Caco-2 (cell line): ENCODE data around the gene PSME1. TPM values are rescaled to one million over a fixed set of nuclear protein-coding genes. Genes with fewer than 3 reads are reported as not detected.
A peak's percentile ranks its signal among the peaks of the same experiment; 100 is the strongest.

Experiments used
- BruUV-seq: library from RNA; stranded (reverse); fragments of 400-500 nt; replicated peaks from 2 replicates; lab custom pipeline; 2021; lab: Mats Ljungman, UMichigan
- CTCF ChIA-PET: fragments of 300-600 bp; sonication (Branson Sonifier 250); formaldehyde crosslinking; loops from one replicate; lab custom pipeline; 2022; ENCODE audit warnings: antibody characterized with exemption; lab: Charles Lee
- POLR2A ChIA-PET: fragments of 300-600 bp; sonication (Branson Sonifier 250); formaldehyde crosslinking; loops from one replicate; lab custom pipeline; 2022; ENCODE audit warnings: antibody characterized with exemption; lab: Charles Lee
- DNase-seq, 2 experiments: peaks; one replicate each; pipeline versions ENCODE4 v3.0.0 to v3.0.0-alpha.2; 2020 to 2022
- H3K27me3 ChIP-seq: replicated peaks from 2 replicates; pipeline ENCODE4 v1.6.0; 2011; ENCODE audit warnings: low read length; ENCODE audit not compliant: control insufficient read depth, insufficient read depth
- H3K36me3 ChIP-seq: 2 replicates; pipeline ENCODE4 v1.5.1; 2011; ENCODE audit warnings: low read length; ENCODE audit not compliant: control insufficient read depth, insufficient read depth
- H3K4me1 ChIP-seq: fragments of 250-450 bp; sonication (Bioruptor Pico); 2 replicates; pipeline ENCODE4 v1.5.1; 2020; ENCODE audit warnings: mild to moderate bottlenecking
- H3K4me3 ChIP-seq: 2 replicates; pipeline ENCODE4 v1.5.1; 2011; ENCODE audit warnings: low read depth, mild to moderate bottlenecking, control low read depth, low read length
- H3K9me3 ChIP-seq: fragments of 250-450 bp; sonication (Bioruptor Pico); 2 replicates; pipeline ENCODE4 v1.5.1; 2020; ENCODE audit warnings: mild to moderate bottlenecking, moderate library complexity
- H3K27ac Mint-ChIP-seq: one replicate; pipeline ENCODE4 v1.8.0; 2022; ENCODE audit warnings: mixed read lengths; ENCODE audit not compliant: unreplicated experiment
- H3K27me3 Mint-ChIP-seq: one replicate; pipeline ENCODE4 v1.8.0; 2022; ENCODE audit warnings: mixed read lengths; ENCODE audit not compliant: insufficient read depth, unreplicated experiment
- H3K36me3 Mint-ChIP-seq: one replicate; pipeline ENCODE4 v1.8.0; 2022; ENCODE audit warnings: mild to moderate bottlenecking, mixed read lengths; ENCODE audit not compliant: insufficient read depth, unreplicated experiment
- H3K4me1 Mint-ChIP-seq: one replicate; pipeline ENCODE4 v1.8.0; 2022; ENCODE audit warnings: low read depth, mixed read lengths; ENCODE audit not compliant: unreplicated experiment
- H3K4me3 Mint-ChIP-seq: one replicate; pipeline ENCODE4 v1.8.0; 2022; ENCODE audit warnings: mild to moderate bottlenecking, moderate library complexity, mixed read lengths; ENCODE audit not compliant: unreplicated experiment
- H3K9me3 Mint-ChIP-seq: one replicate; pipeline ENCODE4 v1.8.0; 2022; ENCODE audit warnings: mixed read lengths; ENCODE audit not compliant: unreplicated experiment
- intact Hi-C: fragments of 100-400 bp; cut with micrococcal nuclease; formaldehyde crosslinking; loops from one replicate; pipeline ENCODE4 v1.10.0; 2022; ENCODE audit not compliant: unreplicated experiment
- total RNA-seq: library from RNA; stranded (reverse); gene quantifications from 2 replicates; pipeline ENCODE4 v1.2.3, GENCODE V29; 2022
- TF ChIP-seq, protein P1 (sequence below), 2 experiments: fragments of 200-600 bp in 1 of 2; IDR thresholded peaks; 1 replicate in 1 of 2; 2 replicates in 1 of 2; pipeline versions ENCODE4 v1.5.1 to v1.8.0; 2011 to 2022; ENCODE audit warnings: antibody characterized with exemption in 1 of 2, control low read depth in 1 of 2, inconsistent platforms in 1 of 2, low read depth in 1 of 2, low read length in 1 of 2, mild to moderate bottlenecking in 1 of 2, moderate library complexity in 1 of 2; ENCODE audit not compliant: insufficient read depth in 1 of 2, severe bottlenecking in 1 of 2, unreplicated experiment in 1 of 2

Gene PSME1
- total RNA-seq, 1 experiment from 2014 or later = 141 TPM

DNA sequence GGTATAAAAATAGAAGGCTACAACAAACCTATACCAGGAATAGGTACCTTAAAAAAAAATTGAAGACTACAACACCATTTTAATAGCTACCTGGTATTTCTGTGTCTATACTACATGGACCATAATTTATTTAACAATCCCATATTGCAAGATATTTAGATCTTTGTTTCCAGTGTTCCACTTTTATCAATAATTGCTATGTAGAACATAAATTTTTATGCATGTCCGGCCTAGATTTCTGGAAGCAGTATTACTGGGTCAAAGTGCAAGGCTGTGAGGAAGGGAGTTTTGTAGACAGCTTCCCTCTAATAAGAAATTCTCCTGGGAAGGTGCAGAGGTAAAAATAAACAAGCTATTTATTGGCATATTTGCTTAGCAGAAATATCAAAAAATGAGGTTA, 25.5 kb upstream of the PSME1 start:
- Mint-ChIP-seq H3K36me3 (peaks cover 14% of the 10 kb centered on the region), H3K27ac (no peak overlapping the region), H3K27me3 (no peaks in the 10 kb centered on the region), H3K4me1 (peaks cover 5% of the 10 kb centered on the region), H3K9me3 (no peaks in the 10 kb centered on the region), H3K4me3 (no peak overlapping the region)
- H3K9me3 ChIP-seq = no peaks in the 10 kb centered on the region; the same call in 1 of the 2 replicates
- H3K4me3 ChIP-seq = no peak overlapping the region
- H3K36me3 ChIP-seq = no peaks in the 10 kb centered on the region
- H3K4me1 ChIP-seq = peaks cover 8% of the 10 kb centered on the region; the same call in 1 of the 2 replicates
- no peaks in the 10 kb centered on the region for H3K27me3 ChIP-seq
- DNase-seq = no peak
- CTCF ChIA-PET = interaction anchor here (0.7 to 6.7 kb wide), 6 partner anchors 8 to 53 kb away, joined by 3 to 155 read pairs (median 10); partner anchors contain the start of genes PCK2 and PSME2
- POLR2A ChIA-PET = interaction anchor here (1.1 kb wide), 1 partner anchor 52 kb away, joined by 3 read pairs; no protein-coding TSS in a partner anchor
- BruUV-seq = no TSS peak
- intact Hi-C loops = no loop called here
- TF ChIP-seq, protein P1, sequence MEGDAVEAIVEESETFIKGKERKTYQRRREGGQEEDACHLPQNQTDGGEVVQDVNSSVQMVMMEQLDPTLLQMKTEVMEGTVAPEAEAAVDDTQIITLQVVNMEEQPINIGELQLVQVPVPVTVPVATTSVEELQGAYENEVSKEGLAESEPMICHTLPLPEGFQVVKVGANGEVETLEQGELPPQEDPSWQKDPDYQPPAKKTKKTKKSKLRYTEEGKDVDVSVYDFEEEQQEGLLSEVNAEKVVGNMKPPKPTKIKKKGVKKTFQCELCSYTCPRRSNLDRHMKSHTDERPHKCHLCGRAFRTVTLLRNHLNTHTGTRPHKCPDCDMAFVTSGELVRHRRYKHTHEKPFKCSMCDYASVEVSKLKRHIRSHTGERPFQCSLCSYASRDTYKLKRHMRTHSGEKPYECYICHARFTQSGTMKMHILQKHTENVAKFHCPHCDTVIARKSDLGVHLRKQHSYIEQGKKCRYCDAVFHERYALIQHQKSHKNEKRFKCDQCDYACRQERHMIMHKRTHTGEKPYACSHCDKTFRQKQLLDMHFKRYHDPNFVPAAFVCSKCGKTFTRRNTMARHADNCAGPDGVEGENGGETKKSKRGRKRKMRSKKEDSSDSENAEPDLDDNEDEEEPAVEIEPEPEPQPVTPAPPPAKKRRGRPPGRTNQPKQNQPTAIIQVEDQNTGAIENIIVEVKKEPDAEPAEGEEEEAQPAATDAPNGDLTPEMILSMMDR (IDR thresholded peaks at IDR 0.05; ENCODE audit: insufficient read depth in 1 of 2, low read depth in 1 of 2, low read length in 1 of 2, severe bottlenecking in 1 of 2, unreplicated experiment in 1 of 2) = no peak

DNA sequence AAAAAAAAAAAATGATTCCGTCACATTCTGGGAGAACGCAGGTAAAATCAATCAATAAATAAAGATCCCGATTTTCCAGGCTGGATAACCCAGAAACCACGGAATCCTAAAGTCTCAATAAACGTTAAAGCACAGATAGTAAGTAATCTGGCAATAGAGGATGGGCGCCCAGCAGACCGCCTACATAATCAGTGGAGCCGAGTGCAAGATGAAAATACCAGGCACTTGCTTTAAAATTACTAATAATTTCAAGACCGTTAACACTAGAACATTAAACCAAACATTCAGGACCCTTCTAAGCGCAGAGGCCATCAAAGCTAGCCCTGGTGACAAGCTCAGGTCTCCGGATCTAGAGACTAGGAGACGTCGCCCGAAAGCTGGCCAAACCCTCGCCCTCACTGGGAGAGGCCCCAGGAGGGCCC, 22.6 kb upstream of the PSME1 start:
- H3K36me3 Mint-ChIP-seq = peaks cover 26% of the 10 kb centered on the region
- H3K4me1 Mint-ChIP-seq = peaks cover 13% of the 10 kb centered on the region
- TF ChIP-seq, protein P1 (IDR thresholded peaks at IDR 0.05; ENCODE audit: insufficient read depth in 1 of 2, low read depth in 1 of 2, low read length in 1 of 2, severe bottlenecking in 1 of 2, unreplicated experiment in 1 of 2) = no peak
- BruUV-seq = TSS peak; percentile 77
- H3K9me3 ChIP-seq = no peaks in the 10 kb centered on the region
- no peaks in the 10 kb centered on the region for H3K27me3 Mint-ChIP-seq
- no peaks in the 10 kb centered on the region for H3K27me3 ChIP-seq
- H3K4me1 ChIP-seq = peaks cover 8% of the 10 kb centered on the region; the same call in 1 of the 2 replicates
- H3K4me3 ChIP-seq = peak overlapping the region; percentile 77
- intact Hi-C loops = no loop called here
- no peaks in the 10 kb centered on the region for H3K9me3 Mint-ChIP-seq
- H3K36me3 ChIP-seq = peaks cover 2% of the 10 kb centered on the region; the same call in 1 of the 2 replicates
- DNase-seq = no peak
- ChIA-PET POLR2A (interaction anchor here (0.6 to 3.3 kb wide), 8 partner anchors 12 to 792 kb away, joined by 3 to 72 read pairs (median 20); partner anchors contain the start of genes EMC9, PABPN1, PCK2 and PSME1), CTCF (interaction anchor here (0.6 to 3.3 kb wide), 7 partner anchors 20 to 135 kb away, joined by 3 to 26 read pairs (median 17); partner anchors contain the start of genes IRF9, PCK2, PSME1 and PSME2)
- peak overlapping the region; percentile 98 for H3K27ac Mint-ChIP-seq
- peak overlapping the region; percentile 100 for H3K4me3 Mint-ChIP-seq

GRCh38 chr14:24113801-24114531, 22.0 kb upstream of the PSME1 start:
- CTCF ChIA-PET = interaction anchor here (0.6 to 3.3 kb wide), 14 partner anchors 8 to 1045 kb away, joined by 3 to 26 read pairs (median 5); partner anchors contain the start of genes EMC9, IRF9, PCK2 and PSME1
- Histone ChIP-seq H3K27me3 (no peaks in the 10 kb centered on the region), H3K4me3 (peak overlapping the region; percentile 77), H3K36me3 (peaks cover 2% of the 10 kb centered on the region; the same call in 1 of the 2 replicates), H3K9me3 (no peaks in the 10 kb centered on the region), H3K4me1 (peaks cover 3% of the 10 kb centered on the region; the same call in 1 of the 2 replicates)
- Mint-ChIP-seq H3K4me1 (peaks cover 13% of the 10 kb centered on the region), H3K4me3 (peak overlapping the region; percentile 100), H3K27ac (peak overlapping the region; percentile 98), H3K27me3 (no peaks in the 10 kb centered on the region), H3K36me3 (peaks cover 29% of the 10 kb centered on the region), H3K9me3 (no peaks in the 10 kb centered on the region)
- intact Hi-C loops = loop anchor here (1.0 to 2.0 kb wide), 4 partner anchors 20 to 75 kb away; partner anchors contain the start of genes EMC9, IPO4, IRF9 and PCK2
- TF ChIP-seq, protein P1 (IDR thresholded peaks at IDR 0.05; ENCODE audit: insufficient read depth in 1 of 2, low read depth in 1 of 2, low read length in 1 of 2, severe bottlenecking in 1 of 2, unreplicated experiment in 1 of 2) = no peak
- POLR2A ChIA-PET = interaction anchor here (0.6 to 3.3 kb wide), 18 partner anchors 11 to 793 kb away, joined by 3 to 72 read pairs (median 5); partner anchors contain the start of genes CARMIL3, CHMP4A, EMC9 and IPO4
- BruUV-seq = no TSS peak
- peak; percentile 95 to 96 for DNase-seq
